Thyroid gland (tissue), 4 donors: ENCODE measurements around the gene CDC42BPA.

Experiments
- POLR2A ChIP-seq, 2 donors: fragments of 450-650 bp; IDR thresholded peaks; one replicate each; pipeline ENCODE4 v1.6.1; 2017; ENCODE audit warnings: antibody characterized with exemption in 2 of 2, mild to moderate bottlenecking in 2 of 2, moderate library complexity in 1 of 2
- TF ChIP-seq, protein P1 (sequence below), 6 experiments: fragments of 200-600 bp in 3 of 6; fragments of 450-650 bp in 3 of 6; sonication (generic) in 3 of 6; IDR thresholded peaks; one replicate each; pipeline ENCODE4 v1.5.1; 2016 to 2019; ENCODE audit warnings: antibody characterized with exemption in 6 of 6, mild to moderate bottlenecking in 2 of 6, inconsistent platforms in 1 of 6, moderate library complexity in 1 of 6

DNA sequence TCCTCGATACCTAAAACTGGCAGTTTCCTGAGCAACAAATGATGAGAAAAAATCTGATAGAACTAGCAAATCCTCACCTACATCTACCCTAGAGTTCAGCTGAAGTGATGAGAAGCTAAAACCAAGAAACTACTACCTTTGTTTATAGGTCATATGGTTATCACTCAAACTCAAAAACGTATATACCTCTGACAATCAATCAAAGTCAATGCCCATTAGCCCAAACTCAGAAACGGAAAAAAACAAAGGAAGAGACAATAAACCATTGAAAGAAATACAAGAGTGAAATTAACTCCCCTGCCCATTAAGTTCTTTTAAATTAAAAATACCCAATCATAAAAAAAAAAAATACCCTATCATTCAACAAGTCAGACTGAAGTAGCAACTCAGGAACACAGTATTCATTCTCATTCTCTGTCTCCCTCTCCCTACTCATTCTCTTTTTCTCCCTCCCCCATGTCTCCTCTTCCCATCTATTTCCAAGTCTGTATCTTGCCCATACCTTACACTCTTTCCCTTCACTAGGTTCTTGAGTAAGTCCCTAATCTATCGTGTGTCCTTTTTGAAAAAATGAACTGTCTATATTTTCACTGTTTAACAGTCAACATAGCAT is 6.8 kb downstream of the CDC42BPA start:
- no peak for TF ChIP-seq POLR2A (IDR thresholded peaks at IDR 0.05)
- TF ChIP-seq, protein P1, sequence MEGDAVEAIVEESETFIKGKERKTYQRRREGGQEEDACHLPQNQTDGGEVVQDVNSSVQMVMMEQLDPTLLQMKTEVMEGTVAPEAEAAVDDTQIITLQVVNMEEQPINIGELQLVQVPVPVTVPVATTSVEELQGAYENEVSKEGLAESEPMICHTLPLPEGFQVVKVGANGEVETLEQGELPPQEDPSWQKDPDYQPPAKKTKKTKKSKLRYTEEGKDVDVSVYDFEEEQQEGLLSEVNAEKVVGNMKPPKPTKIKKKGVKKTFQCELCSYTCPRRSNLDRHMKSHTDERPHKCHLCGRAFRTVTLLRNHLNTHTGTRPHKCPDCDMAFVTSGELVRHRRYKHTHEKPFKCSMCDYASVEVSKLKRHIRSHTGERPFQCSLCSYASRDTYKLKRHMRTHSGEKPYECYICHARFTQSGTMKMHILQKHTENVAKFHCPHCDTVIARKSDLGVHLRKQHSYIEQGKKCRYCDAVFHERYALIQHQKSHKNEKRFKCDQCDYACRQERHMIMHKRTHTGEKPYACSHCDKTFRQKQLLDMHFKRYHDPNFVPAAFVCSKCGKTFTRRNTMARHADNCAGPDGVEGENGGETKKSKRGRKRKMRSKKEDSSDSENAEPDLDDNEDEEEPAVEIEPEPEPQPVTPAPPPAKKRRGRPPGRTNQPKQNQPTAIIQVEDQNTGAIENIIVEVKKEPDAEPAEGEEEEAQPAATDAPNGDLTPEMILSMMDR (IDR thresholded peaks at IDR 0.05): no peak
